GM19324 (cell line): ENCODE results near the gene FUOM.
"Not testable (repeated sequence)": the region's sequence is repeated elsewhere in the genome, so short reads cannot be mapped to it uniquely, and the experiment has no call there.

Experiments used
- ATAC-seq: cut with Tn5 transposase; IDR thresholded peaks from one replicate; pipeline ENCODE4 v1.9.1; 2021; ENCODE audit warnings: mild to moderate bottlenecking, moderate library complexity; ENCODE audit not compliant: unreplicated experiment, low FRiP score

Gene FUOM

DNA sequence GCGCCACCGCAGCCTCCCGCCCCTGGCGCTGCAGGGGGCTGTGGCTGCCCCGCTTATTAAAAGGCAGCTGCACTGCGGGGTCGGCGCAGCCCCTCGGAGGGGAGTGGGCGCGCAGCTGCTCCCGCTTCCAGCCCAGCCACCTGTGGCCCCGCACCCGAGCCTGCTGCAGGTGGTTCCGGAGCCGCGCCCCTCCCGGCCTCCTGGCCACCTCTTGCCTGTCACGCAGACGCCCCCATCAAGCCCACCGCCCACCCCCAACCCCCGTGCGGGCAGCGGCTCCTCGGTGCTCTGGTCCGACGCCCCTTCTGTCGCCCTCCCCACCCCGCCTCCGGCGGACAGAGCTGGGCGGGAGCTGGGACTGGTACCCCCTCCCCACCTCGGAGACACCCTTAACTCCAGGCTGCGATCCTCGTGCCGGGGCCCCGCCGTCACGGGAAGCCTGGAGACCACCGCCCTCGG lies 21.7 kb downstream of the FUOM start:
- ATAC-seq: no peak

DNA sequence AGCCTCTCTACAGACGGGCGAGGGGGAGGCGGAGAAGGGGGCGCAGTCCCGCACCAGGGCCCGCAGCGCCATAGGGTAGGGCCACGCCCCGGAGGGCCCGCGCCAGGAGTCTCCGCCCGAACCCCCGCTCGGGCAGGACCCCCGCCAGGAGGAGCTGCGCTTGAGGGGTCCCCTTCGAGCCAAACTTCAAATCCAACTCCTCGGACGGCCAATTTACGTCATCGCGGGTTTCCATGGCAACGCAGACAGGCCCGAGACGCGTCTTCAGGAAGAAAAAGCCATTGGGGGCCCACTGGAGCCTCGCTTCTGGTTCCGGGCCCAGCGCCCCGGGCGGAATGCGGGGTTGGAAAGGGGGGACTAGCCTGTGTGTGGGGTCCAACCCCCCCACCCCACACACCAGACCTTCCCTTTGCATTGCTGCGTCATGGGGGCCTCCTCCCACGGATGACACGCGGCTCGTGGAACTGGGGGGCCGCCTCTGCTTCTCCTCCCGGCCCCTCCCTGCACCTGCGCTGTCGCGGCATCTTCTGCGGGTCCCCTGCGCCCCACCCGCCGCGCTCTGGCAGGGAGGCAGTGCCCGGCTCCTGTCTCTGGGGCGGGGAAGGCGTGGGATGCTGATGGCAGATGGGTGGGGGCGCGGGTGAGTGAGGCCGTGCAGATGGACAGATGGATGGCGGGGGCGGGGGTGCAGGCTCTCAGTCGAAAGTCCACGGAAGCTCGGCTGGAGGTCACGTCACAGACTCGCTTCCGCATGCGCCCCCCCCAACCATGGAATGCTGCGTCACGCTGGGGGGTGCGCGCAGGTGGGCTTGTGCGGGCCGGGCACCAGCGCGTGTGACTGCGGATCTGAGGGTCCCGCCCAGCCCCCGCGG lies 22.3 kb downstream of the FUOM start:
- ATAC-seq: no peak

- no peak for ATAC-seq
These were observed 23.1 kb downstream of the FUOM start for GRCh38 chr10:133334503-133335245.

GRCh38 chr10:133332936-133333699 lies 24.7 kb downstream of the FUOM start:
- no peak for ATAC-seq

- ATAC-seq: peak; percentile 77
These were observed 28.2 kb downstream of the FUOM start for GRCh38 chr10:133329491-133330202.

- ATAC-seq: no peak
These were observed 29.2 kb downstream of the FUOM start for GRCh38 chr10:133328358-133329343.

DNA sequence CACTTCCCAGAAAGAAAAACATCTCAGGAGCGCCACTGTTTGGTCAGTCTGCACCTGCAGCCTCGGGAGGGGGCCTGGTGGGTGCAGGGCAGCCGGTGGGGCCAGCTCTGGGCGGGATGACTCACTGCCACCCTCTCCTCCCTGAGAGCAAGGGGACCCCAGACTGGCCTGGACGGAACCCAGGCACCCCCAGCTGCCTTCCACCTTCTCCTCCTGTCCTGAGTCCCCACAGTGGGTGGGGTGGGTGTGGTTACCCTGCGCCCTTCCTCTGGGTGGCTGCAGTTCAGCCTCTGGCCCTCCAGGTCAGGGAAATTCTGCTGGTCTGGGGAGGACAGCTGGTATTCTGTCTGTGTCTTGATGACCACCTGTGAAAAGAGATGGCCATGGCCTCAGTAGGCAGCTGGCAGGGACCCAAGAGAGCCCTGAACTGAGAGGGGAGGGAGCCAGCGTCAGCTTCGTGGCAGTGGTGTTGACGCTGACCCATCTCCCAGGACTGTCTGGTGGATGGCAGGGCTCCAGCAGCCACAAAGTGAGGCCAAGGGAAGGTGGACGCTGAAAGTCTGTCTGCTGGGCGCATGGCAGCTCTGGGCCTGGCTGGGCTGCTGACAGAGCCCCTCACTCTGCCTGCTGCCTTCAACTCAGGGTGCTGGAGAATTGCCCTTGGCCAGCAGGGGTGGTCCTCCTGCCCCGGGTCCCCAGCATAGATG lies 30.0 kb downstream of the FUOM start:
- ATAC-seq: no peak

- ATAC-seq: no peak
These were observed 30.8 kb downstream of the FUOM start for GRCh38 chr10:133326745-133327650.

- no peak for ATAC-seq
These were observed 31.6 kb downstream of the FUOM start for GRCh38 chr10:133326223-133326551.

- no peak for ATAC-seq
These were observed 32.2 kb downstream of the FUOM start for GRCh38 chr10:133325440-133326222.

GRCh38 chr10:133324857-133325260 lies 33.0 kb downstream of the FUOM start:
- no peak for ATAC-seq

DNA sequence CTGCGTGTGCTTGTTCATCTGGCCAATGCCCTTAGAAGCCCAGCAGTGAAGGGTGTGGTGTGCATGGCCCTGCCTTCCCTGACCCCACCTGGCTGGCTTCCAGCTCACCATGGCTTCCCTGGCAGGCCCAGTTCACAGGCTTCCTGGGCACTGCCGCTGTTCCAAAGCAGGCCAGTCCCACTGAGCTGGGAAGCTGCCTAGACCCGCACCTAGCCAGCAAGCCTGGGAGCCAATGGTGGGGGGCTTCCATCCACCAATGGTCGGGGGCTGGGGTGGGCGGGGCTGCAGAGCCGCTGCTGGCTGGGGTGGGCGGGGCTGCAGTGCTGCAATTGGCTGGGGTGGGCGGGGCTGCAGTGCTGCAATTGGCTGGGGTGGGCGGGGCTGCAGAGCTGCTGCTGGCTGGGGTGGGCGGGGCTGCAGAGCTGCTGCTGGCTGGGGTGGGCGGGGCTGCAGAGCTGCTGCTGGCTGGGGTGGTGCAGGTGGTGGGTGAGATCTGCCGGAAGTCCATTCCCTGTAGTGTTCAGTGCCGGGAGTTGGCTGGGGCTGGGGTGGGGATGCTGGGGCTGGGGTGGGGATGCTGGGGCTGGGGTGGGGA lies 33.5 kb downstream of the FUOM start:
- no peak for ATAC-seq

- not testable (repeated sequence) for ATAC-seq
These were observed 35.6 kb downstream of the FUOM start for GRCh38 chr10:133322064-133322709.

DNA sequence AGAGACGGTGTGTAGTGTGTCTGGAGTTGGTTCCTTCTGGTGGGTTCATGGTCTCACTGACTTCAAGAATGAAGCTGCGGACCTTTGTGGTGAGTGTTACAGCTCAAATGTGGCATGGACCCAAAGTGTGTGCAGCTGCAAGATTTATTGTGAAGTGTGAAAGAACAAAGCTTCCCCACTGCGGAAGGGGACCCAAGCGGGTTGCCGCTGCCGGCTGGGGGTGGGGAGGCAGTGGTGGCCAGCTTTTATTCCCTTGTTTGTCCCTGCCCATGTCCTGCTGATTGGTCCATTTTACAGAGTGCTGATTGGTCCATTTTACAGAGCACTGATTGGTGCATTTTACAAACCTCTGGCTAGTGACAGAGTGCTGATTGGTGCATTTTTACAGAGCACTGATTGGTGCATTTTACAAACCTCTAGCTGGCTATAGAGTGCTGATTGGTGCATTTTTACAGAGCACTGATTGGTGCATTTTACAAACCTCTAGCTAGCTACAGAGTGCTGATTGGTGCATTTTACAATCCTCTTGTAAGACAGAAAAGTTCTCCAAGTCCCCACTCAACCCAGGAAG lies 36.9 kb downstream of the FUOM start:
- ATAC-seq: not testable (repeated sequence)

DNA sequence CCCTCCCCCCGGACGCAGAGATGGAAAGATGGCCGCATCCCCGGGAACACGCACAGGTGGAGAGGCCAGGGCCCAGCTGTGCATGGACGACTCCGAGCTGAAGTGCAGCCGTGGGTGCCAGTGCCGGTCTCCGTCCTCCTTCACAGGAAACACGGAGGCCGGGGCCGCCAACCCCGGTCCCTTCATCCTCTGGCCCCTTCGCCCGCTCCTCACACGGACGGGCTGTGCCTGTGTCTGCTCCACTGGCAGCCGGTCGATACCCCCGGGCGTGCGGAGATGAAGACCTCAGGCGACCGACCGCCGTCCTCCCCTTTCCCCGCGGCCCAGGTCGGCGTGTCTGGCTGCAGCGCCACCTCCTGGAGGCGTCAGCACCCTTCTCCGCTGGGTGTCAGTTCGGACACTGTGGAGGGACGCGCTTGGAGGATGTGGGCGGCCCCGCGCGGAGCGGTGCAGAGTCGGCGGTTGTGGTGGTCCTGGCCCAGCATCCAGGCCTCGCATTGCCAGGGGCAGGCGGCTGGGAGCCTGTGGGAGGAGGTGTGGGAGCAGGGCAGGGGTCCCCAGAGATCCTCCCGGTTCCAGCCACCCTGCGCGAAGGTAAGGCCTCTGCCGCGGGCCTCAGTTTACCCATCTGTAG lies 39.2 kb downstream of the FUOM start:
- no peak for ATAC-seq
